HCT116 (cell line): Measurements from ENCODE around the gene PRLH.

Experiments used
- POLR2A ChIP-seq: IDR thresholded peaks from 2 replicates; pipeline ENCODE4 v1.7.0; 2011; ENCODE audit warnings: borderline replicate concordance; ENCODE audit not compliant: insufficient read depth, insufficient read length; ENCODE audit errors: extremely low read depth
- POLR2AphosphoS5 ChIP-seq: IDR thresholded peaks from 2 replicates; pipeline ENCODE4 v1.6.1; 2011; ENCODE audit warnings: mild to moderate bottlenecking, low read depth, low read length, moderate library complexity
- RAD21 ChIP-seq: IDR thresholded peaks from 2 replicates; pipeline ENCODE4 v1.6.1; 2012; ENCODE audit warnings: low read depth, mild to moderate bottlenecking
- ZFX ChIP-seq: fragments of 450-650 bp; IDR thresholded peaks from 2 replicates; pipeline ENCODE4 v1.6.1; 2017
- ZNF274 ChIP-seq: fragments of 200-500 bp; sonication (Bioruptor generic); IDR thresholded peaks from 2 replicates; pipeline ENCODE4 v1.6.1; 2014; ENCODE audit warnings: mild to moderate bottlenecking, low read depth, low read length, inconsistent platforms
- TF ChIP-seq, protein P1 (sequence below), 3 experiments: fragments of 200-600 bp in 1 of 3; sonication (generic) in 1 of 3; IDR thresholded peaks in 2 of 3; conservative IDR thresholded peaks in 1 of 3; 2 replicates each; pipeline ENCODE4 v1.5.1; 2012 to 2017; ENCODE audit warnings: low read depth in 2 of 3, low read length in 2 of 3, antibody characterized with exemption in 1 of 3, borderline replicate concordance in 1 of 3, control low read depth in 1 of 3, mild to moderate bottlenecking in 1 of 3, mixed read lengths in 1 of 3, mixed run types in 1 of 3, moderate library complexity in 1 of 3; ENCODE audit not compliant: insufficient read depth in 1 of 3

DNA sequence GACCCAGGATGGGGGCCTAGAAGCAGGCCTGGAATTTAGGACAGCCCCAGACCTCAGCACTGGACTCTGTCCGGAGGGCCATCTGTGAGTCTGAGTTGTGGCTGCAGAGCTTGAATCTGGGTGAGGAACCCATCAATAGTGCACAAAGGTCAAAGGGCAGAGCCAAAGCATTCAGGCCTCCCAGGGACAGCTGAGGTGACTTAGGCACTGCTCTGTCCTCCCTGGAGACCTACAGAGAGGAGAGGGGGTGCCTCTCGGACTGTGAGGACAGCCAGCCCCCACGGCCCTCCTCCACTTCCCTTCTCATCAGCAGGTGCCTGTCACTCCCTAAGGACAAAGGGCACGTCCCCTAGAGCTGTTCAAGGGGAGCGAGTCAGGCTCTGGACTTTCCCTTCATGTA lies 25.1 kb upstream of the PRLH start:
- TF ChIP-seq, protein P1, sequence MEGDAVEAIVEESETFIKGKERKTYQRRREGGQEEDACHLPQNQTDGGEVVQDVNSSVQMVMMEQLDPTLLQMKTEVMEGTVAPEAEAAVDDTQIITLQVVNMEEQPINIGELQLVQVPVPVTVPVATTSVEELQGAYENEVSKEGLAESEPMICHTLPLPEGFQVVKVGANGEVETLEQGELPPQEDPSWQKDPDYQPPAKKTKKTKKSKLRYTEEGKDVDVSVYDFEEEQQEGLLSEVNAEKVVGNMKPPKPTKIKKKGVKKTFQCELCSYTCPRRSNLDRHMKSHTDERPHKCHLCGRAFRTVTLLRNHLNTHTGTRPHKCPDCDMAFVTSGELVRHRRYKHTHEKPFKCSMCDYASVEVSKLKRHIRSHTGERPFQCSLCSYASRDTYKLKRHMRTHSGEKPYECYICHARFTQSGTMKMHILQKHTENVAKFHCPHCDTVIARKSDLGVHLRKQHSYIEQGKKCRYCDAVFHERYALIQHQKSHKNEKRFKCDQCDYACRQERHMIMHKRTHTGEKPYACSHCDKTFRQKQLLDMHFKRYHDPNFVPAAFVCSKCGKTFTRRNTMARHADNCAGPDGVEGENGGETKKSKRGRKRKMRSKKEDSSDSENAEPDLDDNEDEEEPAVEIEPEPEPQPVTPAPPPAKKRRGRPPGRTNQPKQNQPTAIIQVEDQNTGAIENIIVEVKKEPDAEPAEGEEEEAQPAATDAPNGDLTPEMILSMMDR (IDR thresholded peaks at IDR 0.05 in 2 of 3, conservative IDR thresholded peaks at IDR 0.05 in 1 of 3; ENCODE audit: borderline replicate concordance in 1 of 3, insufficient read depth in 1 of 3, low read depth in 2 of 3, low read length in 2 of 3), result no peak
- no peak for TF ChIP-seq ZNF274
- no peak for TF ChIP-seq POLR2A
- TF ChIP-seq RAD21, result no peak
- TF ChIP-seq POLR2AphosphoS5, result no peak
- no peak for TF ChIP-seq ZFX
